OCI-LY1 (cell line): Measurements from ENCODE around the gene ADAMTSL1.

ENCODE experiments used
- EZH2 ChIP-seq: fragments of 200-600 bp; sonication (generic), shearing (Covaris generic); IDR thresholded peaks from 2 replicates; pipeline ENCODE4 v1.8.0; 2017; ENCODE audit warnings: borderline replicate concordance, mixed run types, mild to moderate bottlenecking, antibody characterized with exemption, low read length, moderate library complexity, mixed read lengths
- TF ChIP-seq, protein P1 (sequence below): fragments of 200-600 bp; sonication (generic), shearing (Covaris generic); IDR thresholded peaks from 2 replicates; pipeline ENCODE4 v1.5.1; 2017; ENCODE audit warnings: mild to moderate bottlenecking, antibody characterized with exemption, low read length, moderate library complexity, mixed read lengths

DNA sequence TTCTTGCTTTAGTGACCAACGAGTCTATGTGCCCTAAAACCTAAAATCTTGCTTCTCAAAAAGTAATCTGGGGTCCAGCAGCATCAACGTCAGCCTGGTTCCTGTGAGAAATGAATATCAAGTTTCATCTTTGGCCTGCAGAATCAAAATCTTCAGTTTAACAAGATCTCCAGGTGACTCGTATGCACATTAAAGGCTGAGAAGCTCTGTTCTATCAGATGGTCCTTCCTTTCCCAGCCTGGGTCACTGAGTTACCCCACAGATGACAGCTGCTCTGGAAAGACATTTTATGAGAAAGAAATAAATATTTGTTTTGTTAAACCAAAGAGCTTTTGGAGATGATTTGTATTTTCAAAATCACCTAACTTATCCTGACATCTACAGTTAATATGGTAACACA, 75.8 kb downstream of the ADAMTSL1 start:
- TF ChIP-seq, protein P1, sequence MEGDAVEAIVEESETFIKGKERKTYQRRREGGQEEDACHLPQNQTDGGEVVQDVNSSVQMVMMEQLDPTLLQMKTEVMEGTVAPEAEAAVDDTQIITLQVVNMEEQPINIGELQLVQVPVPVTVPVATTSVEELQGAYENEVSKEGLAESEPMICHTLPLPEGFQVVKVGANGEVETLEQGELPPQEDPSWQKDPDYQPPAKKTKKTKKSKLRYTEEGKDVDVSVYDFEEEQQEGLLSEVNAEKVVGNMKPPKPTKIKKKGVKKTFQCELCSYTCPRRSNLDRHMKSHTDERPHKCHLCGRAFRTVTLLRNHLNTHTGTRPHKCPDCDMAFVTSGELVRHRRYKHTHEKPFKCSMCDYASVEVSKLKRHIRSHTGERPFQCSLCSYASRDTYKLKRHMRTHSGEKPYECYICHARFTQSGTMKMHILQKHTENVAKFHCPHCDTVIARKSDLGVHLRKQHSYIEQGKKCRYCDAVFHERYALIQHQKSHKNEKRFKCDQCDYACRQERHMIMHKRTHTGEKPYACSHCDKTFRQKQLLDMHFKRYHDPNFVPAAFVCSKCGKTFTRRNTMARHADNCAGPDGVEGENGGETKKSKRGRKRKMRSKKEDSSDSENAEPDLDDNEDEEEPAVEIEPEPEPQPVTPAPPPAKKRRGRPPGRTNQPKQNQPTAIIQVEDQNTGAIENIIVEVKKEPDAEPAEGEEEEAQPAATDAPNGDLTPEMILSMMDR = no peak
- no peak for TF ChIP-seq EZH2
